Stimulated activated CD8-positive, alpha-beta memory T cell treated with anti-CD3 and anti-CD28 coated beads, Interleukin-12 subunit alpha, Interleukin-12 subunit beta, amount 100 ng/mL, for 1 hour (primary cell): Measurements from ENCODE around the gene SNRNP70.
"Not testable (repeated sequence)": the region's sequence is repeated elsewhere in the genome, so short reads cannot be mapped to it uniquely, and the experiment has no call there.

ENCODE experiments used
- DNase-seq: peaks from one replicate; pipeline ENCODE4 v3.0.0-alpha.2; 2020; ENCODE audit warnings: low read depth

The SNRNP70 gene

GRCh38 chr19:49120868-49121267, 35.6 kb downstream of the SNRNP70 start:
- DNase-seq, result no peak

GRCh38 chr19:49121841-49122240, 36.6 kb downstream of the SNRNP70 start:
- DNase-seq, result not testable (repeated sequence)

- not testable (repeated sequence) for DNase-seq
These were observed 38.0 kb downstream of the SNRNP70 start for GRCh38 chr19:49123285-49123684.

- no peak for DNase-seq
These were observed 39.9 kb downstream of the SNRNP70 start for GRCh38 chr19:49125025-49125731.

GRCh38 chr19:49126575-49126974, 41.3 kb downstream of the SNRNP70 start:
- DNase-seq, result no peak

- not testable (repeated sequence) for DNase-seq
These were observed 42.0 kb downstream of the SNRNP70 start for GRCh38 chr19:49127225-49127624.

GRCh38 chr19:49127674-49128544, 42.7 kb downstream of the SNRNP70 start:
- peak; percentile 86 for DNase-seq

GRCh38 chr19:49128545-49129237, 43.4 kb downstream of the SNRNP70 start:
- no peak for DNase-seq

GRCh38 chr19:49129238-49129583, 44.0 kb downstream of the SNRNP70 start:
- no peak for DNase-seq

- no peak for DNase-seq
These were observed 45.1 kb downstream of the SNRNP70 start for GRCh38 chr19:49130325-49130724.

- DNase-seq, result no peak
These were observed 47.8 kb downstream of the SNRNP70 start for GRCh38 chr19:49132974-49133609.

GRCh38 chr19:49133621-49134454, 48.6 kb downstream of the SNRNP70 start:
- no peak for DNase-seq

- no peak for DNase-seq
These were observed 50.4 kb downstream of the SNRNP70 start for GRCh38 chr19:49135686-49136085.

- no peak for DNase-seq
These were observed 51.5 kb downstream of the SNRNP70 start for GRCh38 chr19:49136771-49137171.

GRCh38 chr19:49140951-49141350, 55.7 kb downstream of the SNRNP70 start:
- no peak for DNase-seq

- DNase-seq, result no peak
These were observed 56.1 kb downstream of the SNRNP70 start for GRCh38 chr19:49141352-49141751.

GRCh38 chr19:49142866-49143335, 57.6 kb downstream of the SNRNP70 start:
- DNase-seq, result no peak

- peak; percentile 52 for DNase-seq
These were observed 60.5 kb downstream of the SNRNP70 start for GRCh38 chr19:49145573-49146407.

- DNase-seq, result not testable (repeated sequence)
These were observed 61.1 kb downstream of the SNRNP70 start for GRCh38 chr19:49146408-49146770.

GRCh38 chr19:49148044-49148682, 62.9 kb downstream of the SNRNP70 start:
- no peak for DNase-seq
